Glutamatergic neuron (in vitro differentiated cells): ENCODE data around the gene FCF1. TPM values are rescaled to one million over a fixed set of nuclear protein-coding genes. Genes with fewer than 3 reads are reported as not detected.

Experiments
- DNase-seq: peaks from one replicate; pipeline ENCODE4 v3.0.0; 2022
- H3K27ac Mint-ChIP-seq: one replicate; pipeline ENCODE4 v1.8.0; 2020; ENCODE audit warnings: mild to moderate bottlenecking, mixed read lengths, inconsistent platforms; ENCODE audit not compliant: unreplicated experiment
- H3K27me3 Mint-ChIP-seq: one replicate; pipeline ENCODE4 v1.8.0; 2020; ENCODE audit warnings: mild to moderate bottlenecking, moderate library complexity, mixed read lengths, inconsistent platforms; ENCODE audit not compliant: unreplicated experiment
- H3K36me3 Mint-ChIP-seq: one replicate; pipeline ENCODE4 v1.8.0; 2020; ENCODE audit warnings: mild to moderate bottlenecking, mixed read lengths, inconsistent platforms; ENCODE audit not compliant: unreplicated experiment
- H3K4me1 Mint-ChIP-seq: one replicate; pipeline ENCODE4 v1.8.0; 2020; ENCODE audit warnings: mild to moderate bottlenecking, low read depth, mixed read lengths, inconsistent platforms; ENCODE audit not compliant: unreplicated experiment
- H3K4me3 Mint-ChIP-seq: one replicate; pipeline ENCODE4 v1.8.0; 2020; ENCODE audit warnings: mild to moderate bottlenecking, mixed read lengths, inconsistent platforms; ENCODE audit not compliant: unreplicated experiment
- H3K9me3 Mint-ChIP-seq: one replicate; pipeline ENCODE4 v1.8.0; 2020; ENCODE audit warnings: mild to moderate bottlenecking, moderate library complexity, mixed read lengths, inconsistent platforms; ENCODE audit not compliant: unreplicated experiment
- CTCF ChIP-seq: fragments of 200-600 bp; sonication (generic); IDR thresholded peaks from one replicate; pipeline ENCODE4 v1.5.0; 2021; ENCODE audit not compliant: partially characterized antibody, unreplicated experiment
- total RNA-seq: library from RNA; stranded (reverse); fragmentation: NEBNext Ultra II Directional; extraction: Animal tissue kit (Norgen Biotek cat#: 25700); gene quantifications from one replicate; pipeline ENCODE4 v1.2.1, GENCODE V29; 2021; ENCODE audit not compliant: unreplicated experiment

Gene FCF1
- total RNA-seq, 1 donor from 2014 or later: 39.9 TPM

GRCh38 chr14:74705613-74706500 is 7.1 kb upstream of the FCF1 start:
- H3K4me1 Mint-ChIP-seq: peaks cover 6% of the 10 kb centered on the region
- peaks cover 11% of the 10 kb centered on the region for H3K36me3 Mint-ChIP-seq
- H3K27ac Mint-ChIP-seq: no peak overlapping the region
- DNase-seq: no peak
- H3K9me3 Mint-ChIP-seq: peaks cover 7% of the 10 kb centered on the region
- no peak overlapping the region for H3K4me3 Mint-ChIP-seq
- H3K27me3 Mint-ChIP-seq: no peaks in the 10 kb centered on the region
- no peak for TF ChIP-seq CTCF

GRCh38 chr14:74710480-74710879 is 2.5 kb upstream of the FCF1 start:
- H3K27ac Mint-ChIP-seq: no peak overlapping the region
- H3K4me3 Mint-ChIP-seq: no peak overlapping the region
- H3K4me1 Mint-ChIP-seq: peaks cover 10% of the 10 kb centered on the region
- TF ChIP-seq CTCF: no peak
- no peaks in the 10 kb centered on the region for H3K36me3 Mint-ChIP-seq
- DNase-seq: no peak
- no peaks in the 10 kb centered on the region for H3K27me3 Mint-ChIP-seq
- peaks cover 3% of the 10 kb centered on the region for H3K9me3 Mint-ChIP-seq

- Mint-ChIP-seq H3K36me3 (no peaks in the 10 kb centered on the region), H3K27me3 (no peaks in the 10 kb centered on the region), H3K4me3 (peak overlapping the region; percentile 61), H3K4me1 (peaks cover 10% of the 10 kb centered on the region), H3K9me3 (peaks cover 3% of the 10 kb centered on the region), H3K27ac (no peak overlapping the region)
- no peak for TF ChIP-seq CTCF
- DNase-seq: no peak
Observed at GRCh38 chr14:74711651-74712050, 1.3 kb upstream of the FCF1 start.

- peaks cover 10% of the 10 kb centered on the region for H3K4me1 Mint-ChIP-seq
- H3K27ac Mint-ChIP-seq: peak overlapping the region; percentile 92
- H3K27me3 Mint-ChIP-seq: no peaks in the 10 kb centered on the region
- H3K9me3 Mint-ChIP-seq: peaks cover 3% of the 10 kb centered on the region
- no peak for TF ChIP-seq CTCF
- H3K36me3 Mint-ChIP-seq: no peaks in the 10 kb centered on the region
- DNase-seq: no peak
- H3K4me3 Mint-ChIP-seq: peak overlapping the region; percentile 100
Observed at GRCh38 chr14:74713395-74713735, 421 bp downstream of the FCF1 start.

- no peaks in the 10 kb centered on the region for H3K9me3 Mint-ChIP-seq
- H3K4me3 Mint-ChIP-seq: no peak overlapping the region
- TF ChIP-seq CTCF: no peak
- H3K36me3 Mint-ChIP-seq: no peaks in the 10 kb centered on the region
- no peaks in the 10 kb centered on the region for H3K4me1 Mint-ChIP-seq
- H3K27ac Mint-ChIP-seq: no peak overlapping the region
- H3K27me3 Mint-ChIP-seq: peaks cover 3% of the 10 kb centered on the region
- no peak for DNase-seq
Observed at GRCh38 chr14:74720526-74720925, 7.6 kb downstream of the FCF1 start.
